Calu3 (cell line): ENCODE results near the gene NHSL2. TPM values are rescaled to one million over a fixed set of nuclear protein-coding genes. Genes with fewer than 3 reads are reported as not detected.
A peak's percentile ranks its signal among the peaks of the same experiment; 100 is the strongest.

Source experiments
- BruUV-seq: library from RNA; stranded (reverse); fragments of 400-500 nt; replicated peaks from 2 replicates; lab custom pipeline; 2021; lab: Mats Ljungman, UMichigan
- CTCF ChIA-PET: fragments of 300-600 bp; sonication (Branson Sonifier 250); formaldehyde crosslinking; loops from one replicate; lab custom pipeline; 2022; ENCODE audit warnings: antibody characterized with exemption; lab: Charles Lee
- DNase-seq: peaks from one replicate; pipeline ENCODE4 v3.0.0; 2022
- H3K27ac Mint-ChIP-seq: one replicate; pipeline ENCODE4 v1.8.0; 2022; ENCODE audit warnings: mixed read lengths; ENCODE audit not compliant: unreplicated experiment
- H3K27me3 Mint-ChIP-seq: one replicate; pipeline ENCODE4 v1.8.0; 2022; ENCODE audit warnings: mixed read lengths; ENCODE audit not compliant: unreplicated experiment
- H3K36me3 Mint-ChIP-seq: one replicate; pipeline ENCODE4 v1.8.0; 2022; ENCODE audit warnings: mild to moderate bottlenecking, moderate library complexity, mixed read lengths; ENCODE audit not compliant: insufficient read depth, unreplicated experiment
- H3K4me1 Mint-ChIP-seq: one replicate; pipeline ENCODE4 v1.8.0; 2022; ENCODE audit warnings: mild to moderate bottlenecking, low read depth, mixed read lengths; ENCODE audit not compliant: unreplicated experiment
- H3K4me3 Mint-ChIP-seq: one replicate; pipeline ENCODE4 v1.8.0; 2022; ENCODE audit warnings: mild to moderate bottlenecking, low read depth, moderate library complexity, mixed read lengths; ENCODE audit not compliant: unreplicated experiment
- H3K9me3 Mint-ChIP-seq: one replicate; pipeline ENCODE4 v1.8.0; 2022; ENCODE audit warnings: low read depth, mixed read lengths; ENCODE audit not compliant: unreplicated experiment
- intact Hi-C: fragments of 100-400 bp; cut with micrococcal nuclease; formaldehyde crosslinking; loops from one replicate; pipeline ENCODE4 v1.10.0; 2022; ENCODE audit not compliant: unreplicated experiment
- total RNA-seq: library from RNA; stranded (reverse); gene quantifications from 2 replicates; pipeline ENCODE4 v1.2.3, GENCODE V29; 2022
- TF ChIP-seq, protein P1 (sequence below): fragments of 200-600 bp; IDR thresholded peaks from one replicate; pipeline ENCODE4 v1.8.0; 2022; ENCODE audit warnings: antibody characterized with exemption; ENCODE audit not compliant: unreplicated experiment

Gene NHSL2
- total RNA-seq, 1 experiment from 2014 or later = 0.09 TPM

GRCh38 chrX:72176981-72177380 lies 266.3 kb downstream of the NHSL2 start:
- Mint-ChIP-seq H3K9me3 (no peaks in the 10 kb centered on the region), H3K27me3 (peaks cover 11% of the 10 kb centered on the region), H3K27ac (no peak overlapping the region), H3K4me3 (no peak overlapping the region), H3K4me1 (no peaks in the 10 kb centered on the region), H3K36me3 (no peaks in the 10 kb centered on the region)
- no peak for DNase-seq
- CTCF ChIA-PET = no interaction called here
- BruUV-seq = no TSS peak
- TF ChIP-seq, protein P1, sequence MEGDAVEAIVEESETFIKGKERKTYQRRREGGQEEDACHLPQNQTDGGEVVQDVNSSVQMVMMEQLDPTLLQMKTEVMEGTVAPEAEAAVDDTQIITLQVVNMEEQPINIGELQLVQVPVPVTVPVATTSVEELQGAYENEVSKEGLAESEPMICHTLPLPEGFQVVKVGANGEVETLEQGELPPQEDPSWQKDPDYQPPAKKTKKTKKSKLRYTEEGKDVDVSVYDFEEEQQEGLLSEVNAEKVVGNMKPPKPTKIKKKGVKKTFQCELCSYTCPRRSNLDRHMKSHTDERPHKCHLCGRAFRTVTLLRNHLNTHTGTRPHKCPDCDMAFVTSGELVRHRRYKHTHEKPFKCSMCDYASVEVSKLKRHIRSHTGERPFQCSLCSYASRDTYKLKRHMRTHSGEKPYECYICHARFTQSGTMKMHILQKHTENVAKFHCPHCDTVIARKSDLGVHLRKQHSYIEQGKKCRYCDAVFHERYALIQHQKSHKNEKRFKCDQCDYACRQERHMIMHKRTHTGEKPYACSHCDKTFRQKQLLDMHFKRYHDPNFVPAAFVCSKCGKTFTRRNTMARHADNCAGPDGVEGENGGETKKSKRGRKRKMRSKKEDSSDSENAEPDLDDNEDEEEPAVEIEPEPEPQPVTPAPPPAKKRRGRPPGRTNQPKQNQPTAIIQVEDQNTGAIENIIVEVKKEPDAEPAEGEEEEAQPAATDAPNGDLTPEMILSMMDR = no peak
- intact Hi-C loops = no loop called here

- Mint-ChIP-seq H3K9me3 (no peaks in the 10 kb centered on the region), H3K36me3 (no peaks in the 10 kb centered on the region), H3K4me1 (no peaks in the 10 kb centered on the region), H3K27me3 (no peaks in the 10 kb centered on the region), H3K27ac (no peak overlapping the region), H3K4me3 (no peak overlapping the region)
- no TSS peak for BruUV-seq
- no peak for DNase-seq
- intact Hi-C loops = no loop called here
- TF ChIP-seq, protein P1 = no peak
- CTCF ChIA-PET = interaction anchor here (1.2 kb wide), 1 partner anchor 10 kb away, joined by 5 read pairs; no protein-coding TSS in a partner anchor
Measured at GRCh38 chrX:72180539-72180938, 269.9 kb downstream of the NHSL2 start.

- Mint-ChIP-seq H3K36me3 (no peaks in the 10 kb centered on the region), H3K4me3 (no peak within 1 kb of the TSS), H3K27ac (no peak within 1 kb of the TSS), H3K27me3 (no peaks in the 10 kb centered on the region), H3K4me1 (no peaks in the 10 kb centered on the region), H3K9me3 (no peaks in the 10 kb centered on the region)
- TF ChIP-seq, protein P1 = no peak
- CTCF ChIA-PET = interaction anchor here (1.2 kb wide), 1 partner anchor 9 kb away, joined by 5 read pairs; no protein-coding TSS in a partner anchor
- peak; percentile 89 for DNase-seq
- intact Hi-C loops = no loop called here
- no TSS peak for BruUV-seq
Measured at GRCh38 chrX:72181178-72182125, 270.8 kb downstream of the NHSL2 start, which contains the start of gene PIN4. Gene PIN4, plus strand, starts transcription at chrX:72181757. Its CDS starts 29 bp downstream, at chrX:72181786.

DNA sequence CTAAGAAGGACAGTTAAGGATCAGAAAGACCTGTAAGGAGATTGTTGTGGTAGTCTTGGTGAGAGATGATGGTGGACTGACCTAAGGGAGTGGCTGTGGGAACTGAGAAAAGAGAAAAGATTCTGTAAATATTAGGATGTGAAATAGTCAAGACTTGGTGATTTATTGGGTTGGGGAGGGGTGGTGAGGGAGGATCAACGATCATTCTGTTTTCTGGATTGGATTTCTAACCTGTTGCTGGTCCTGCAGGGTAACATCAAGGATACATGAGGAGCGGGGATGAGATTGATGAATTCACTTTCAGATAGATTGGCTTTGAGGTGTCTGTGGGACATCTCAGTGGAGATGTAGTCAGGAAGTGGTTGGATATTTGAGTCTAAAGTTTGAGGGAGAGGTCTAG lies 272.3 kb downstream of the NHSL2 start:
- CTCF ChIA-PET = no interaction called here
- no peak overlapping the region for H3K4me3 Mint-ChIP-seq
- H3K9me3 Mint-ChIP-seq = no peaks in the 10 kb centered on the region
- no peaks in the 10 kb centered on the region for H3K27me3 Mint-ChIP-seq
- BruUV-seq = no TSS peak
- intact Hi-C loops = no loop called here
- H3K27ac Mint-ChIP-seq = no peak overlapping the region
- H3K4me1 Mint-ChIP-seq = no peaks in the 10 kb centered on the region
- DNase-seq = no peak
- no peaks in the 10 kb centered on the region for H3K36me3 Mint-ChIP-seq
- TF ChIP-seq, protein P1 = no peak
